Stimulated activated CD8-positive, alpha-beta memory T cell treated with anti-CD3 and anti-CD28 coated beads, Interleukin-15, amount 100 ng/mL, for 1 hour (primary cell): Measurements from ENCODE around the gene GABBR2.

Experiments
- DNase-seq: peaks from one replicate; pipeline ENCODE4 v3.0.0-alpha.2; 2020; ENCODE audit warnings: low read depth

The GABBR2 gene

GRCh38 chr9:98255061-98255577, 453.6 kb downstream of the GABBR2 start:
- DNase-seq = peak; percentile 16

GRCh38 chr9:98254228-98255060, 454.3 kb downstream of the GABBR2 start:
- no peak for DNase-seq

GRCh38 chr9:98253565-98253964, 455.2 kb downstream of the GABBR2 start:
- DNase-seq = no peak

GRCh38 chr9:98251551-98251950, 457.2 kb downstream of the GABBR2 start:
- no peak for DNase-seq

- DNase-seq = no peak
Measured at GRCh38 chr9:98249771-98250170, 459.0 kb downstream of the GABBR2 start.

GRCh38 chr9:98248737-98249474, 459.8 kb downstream of the GABBR2 start:
- no peak for DNase-seq

- DNase-seq = no peak
Measured at GRCh38 chr9:98247831-98248657, 460.7 kb downstream of the GABBR2 start.

GRCh38 chr9:98242426-98242825, 466.3 kb downstream of the GABBR2 start:
- no peak for DNase-seq

GRCh38 chr9:98241357-98242300, 467.1 kb downstream of the GABBR2 start:
- no peak for DNase-seq

- no peak for DNase-seq
Measured at GRCh38 chr9:98240475-98240874, 468.3 kb downstream of the GABBR2 start.
